GM12874 (cell line): Measurements from ENCODE around the gene DKK3.
A peak's percentile ranks its signal among the peaks of the same experiment; 100 is the strongest.

Source experiments
- TF ChIP-seq, protein P1 (sequence below): IDR thresholded peaks from 2 replicates; pipeline ENCODE4 v1.5.1; 2011; ENCODE audit warnings: low read depth, mild to moderate bottlenecking, control low read depth, low read length, moderate library complexity; ENCODE audit not compliant: insufficient read depth

The DKK3 gene

DNA sequence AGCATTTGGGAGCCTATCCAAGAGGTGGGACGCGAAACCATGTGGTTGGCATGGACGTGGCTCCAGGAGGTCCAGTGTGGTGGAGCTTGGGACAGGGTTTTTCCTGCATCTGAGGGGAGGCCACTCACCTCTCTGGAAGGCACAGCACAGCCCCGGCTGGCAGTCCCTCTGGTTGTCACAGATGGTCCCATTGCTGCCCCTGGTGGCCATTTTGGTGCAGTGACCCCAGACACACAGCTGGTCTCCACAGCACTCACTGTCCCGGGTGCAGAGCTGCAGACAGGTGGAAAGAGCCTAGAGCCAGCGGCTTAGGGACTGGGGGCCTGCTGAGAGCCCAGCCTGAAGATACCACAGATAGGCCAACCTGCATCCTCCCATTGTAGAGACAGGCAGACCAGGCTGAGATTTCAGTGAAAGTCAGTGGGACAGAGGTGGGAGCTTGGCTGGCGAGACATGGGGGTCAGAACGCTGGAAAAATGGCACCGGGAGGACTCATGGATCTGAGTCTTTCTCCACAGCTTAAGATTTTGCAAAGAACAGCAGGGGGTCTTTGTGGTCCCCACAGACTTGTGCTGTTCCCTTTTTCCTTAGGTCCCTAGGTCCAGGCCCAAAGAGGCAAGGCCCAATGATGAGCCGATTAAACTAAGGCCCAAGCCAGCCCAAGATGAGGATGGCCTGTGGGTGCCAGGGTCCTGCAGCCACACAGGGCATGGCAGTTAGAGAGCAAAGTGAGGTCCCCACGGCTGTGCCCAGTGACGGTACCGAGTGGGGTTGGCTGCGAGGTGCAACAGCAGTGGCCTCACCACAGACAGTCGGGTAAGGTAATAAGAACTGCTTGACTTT, 41.4 kb downstream of the DKK3 start:
- TF ChIP-seq, protein P1, sequence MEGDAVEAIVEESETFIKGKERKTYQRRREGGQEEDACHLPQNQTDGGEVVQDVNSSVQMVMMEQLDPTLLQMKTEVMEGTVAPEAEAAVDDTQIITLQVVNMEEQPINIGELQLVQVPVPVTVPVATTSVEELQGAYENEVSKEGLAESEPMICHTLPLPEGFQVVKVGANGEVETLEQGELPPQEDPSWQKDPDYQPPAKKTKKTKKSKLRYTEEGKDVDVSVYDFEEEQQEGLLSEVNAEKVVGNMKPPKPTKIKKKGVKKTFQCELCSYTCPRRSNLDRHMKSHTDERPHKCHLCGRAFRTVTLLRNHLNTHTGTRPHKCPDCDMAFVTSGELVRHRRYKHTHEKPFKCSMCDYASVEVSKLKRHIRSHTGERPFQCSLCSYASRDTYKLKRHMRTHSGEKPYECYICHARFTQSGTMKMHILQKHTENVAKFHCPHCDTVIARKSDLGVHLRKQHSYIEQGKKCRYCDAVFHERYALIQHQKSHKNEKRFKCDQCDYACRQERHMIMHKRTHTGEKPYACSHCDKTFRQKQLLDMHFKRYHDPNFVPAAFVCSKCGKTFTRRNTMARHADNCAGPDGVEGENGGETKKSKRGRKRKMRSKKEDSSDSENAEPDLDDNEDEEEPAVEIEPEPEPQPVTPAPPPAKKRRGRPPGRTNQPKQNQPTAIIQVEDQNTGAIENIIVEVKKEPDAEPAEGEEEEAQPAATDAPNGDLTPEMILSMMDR: peak; percentile 94

DNA sequence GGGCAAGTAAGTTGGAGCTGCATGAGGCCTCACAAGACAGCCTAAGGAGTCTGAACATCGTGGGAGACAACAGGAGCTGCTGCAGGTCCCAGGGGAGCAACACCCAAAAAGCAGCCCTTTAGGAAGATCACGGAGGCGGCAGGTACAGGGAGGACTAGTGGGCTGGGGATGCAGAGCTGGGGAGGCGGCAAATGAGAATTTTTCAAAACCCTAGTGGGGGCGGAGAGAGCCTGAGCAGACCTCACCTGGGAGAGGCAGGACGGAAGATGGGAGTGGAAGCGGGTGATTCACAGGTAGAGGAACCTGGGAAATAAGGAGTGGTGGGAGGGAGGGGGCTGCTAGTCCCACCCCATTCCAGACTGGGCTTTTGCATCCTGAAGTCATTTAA, 42.1 kb downstream of the DKK3 start:
- TF ChIP-seq, protein P1: no peak

DNA sequence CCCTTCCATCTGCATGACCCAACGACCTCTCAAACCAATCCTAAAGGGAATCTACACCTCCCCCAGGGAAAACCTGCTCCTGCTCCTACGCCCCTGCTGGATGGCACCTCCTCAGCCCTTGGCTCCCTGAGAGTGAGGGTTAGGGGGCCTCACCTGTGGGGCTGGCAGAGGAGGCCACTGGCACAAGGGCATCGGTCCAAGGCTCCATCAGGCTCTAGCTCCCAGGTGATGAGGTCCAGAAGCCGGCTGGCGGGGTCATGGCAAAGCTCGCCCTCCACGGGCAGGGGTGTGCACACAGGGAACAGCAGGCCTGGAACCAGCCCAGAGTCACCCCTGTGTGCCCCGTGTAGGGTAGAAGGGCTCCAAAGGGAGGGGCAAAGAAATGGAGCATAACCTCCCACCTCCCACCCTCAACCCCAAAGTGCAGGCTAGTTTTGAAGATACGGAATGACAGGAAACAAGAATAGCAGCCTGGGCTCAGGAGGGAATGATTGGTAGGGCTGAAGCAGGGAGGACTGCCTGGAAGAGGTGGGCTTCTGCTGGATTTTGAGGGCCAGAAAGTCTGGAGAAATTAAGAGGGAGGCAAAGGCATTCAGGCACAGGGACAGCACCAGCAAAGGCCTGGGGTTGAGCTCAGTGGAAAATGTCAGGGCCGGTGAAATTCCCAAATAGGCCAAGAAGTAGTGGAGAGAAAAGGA, 42.6 kb downstream of the DKK3 start:
- TF ChIP-seq, protein P1: no peak

DNA sequence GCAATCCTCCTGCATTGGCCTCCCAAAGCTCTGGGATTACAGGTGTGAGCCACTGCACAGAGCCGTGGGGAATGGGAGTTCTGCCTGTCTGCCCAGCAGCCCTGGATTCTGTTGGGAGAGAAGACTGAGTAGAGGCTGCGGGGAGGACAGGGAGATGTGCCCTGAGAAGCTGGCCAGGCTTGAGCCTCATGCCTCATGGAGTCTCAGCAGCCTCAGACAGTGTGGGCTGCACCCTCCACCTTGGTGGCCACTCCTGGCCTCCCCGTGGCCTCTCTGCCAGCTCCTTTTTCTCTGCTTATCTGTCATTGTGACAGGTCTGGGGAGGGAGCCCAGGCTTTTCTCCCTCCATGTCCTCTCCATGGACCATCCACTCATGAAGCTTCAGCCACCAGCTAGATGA, 43.2 kb downstream of the DKK3 start:
- TF ChIP-seq, protein P1: no peak

DNA sequence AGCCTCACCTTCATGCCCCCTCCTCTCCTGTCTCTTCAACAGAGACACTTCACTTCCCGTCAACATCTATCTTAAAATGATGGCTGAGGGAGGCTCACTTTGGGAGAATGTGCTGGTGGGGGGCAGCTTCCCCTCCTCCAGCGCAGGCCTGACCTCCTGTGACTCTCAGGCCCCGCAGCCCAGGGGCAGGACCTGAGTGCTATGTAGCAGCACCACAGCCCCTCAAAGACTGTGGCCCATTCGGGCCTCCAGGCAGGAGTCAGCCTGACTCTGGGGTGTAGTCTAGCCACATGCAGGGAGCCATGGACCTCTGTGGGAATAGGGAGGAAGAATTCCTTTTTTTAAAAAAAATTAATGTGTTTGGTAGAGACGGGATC, 43.7 kb downstream of the DKK3 start:
- TF ChIP-seq, protein P1: no peak

DNA sequence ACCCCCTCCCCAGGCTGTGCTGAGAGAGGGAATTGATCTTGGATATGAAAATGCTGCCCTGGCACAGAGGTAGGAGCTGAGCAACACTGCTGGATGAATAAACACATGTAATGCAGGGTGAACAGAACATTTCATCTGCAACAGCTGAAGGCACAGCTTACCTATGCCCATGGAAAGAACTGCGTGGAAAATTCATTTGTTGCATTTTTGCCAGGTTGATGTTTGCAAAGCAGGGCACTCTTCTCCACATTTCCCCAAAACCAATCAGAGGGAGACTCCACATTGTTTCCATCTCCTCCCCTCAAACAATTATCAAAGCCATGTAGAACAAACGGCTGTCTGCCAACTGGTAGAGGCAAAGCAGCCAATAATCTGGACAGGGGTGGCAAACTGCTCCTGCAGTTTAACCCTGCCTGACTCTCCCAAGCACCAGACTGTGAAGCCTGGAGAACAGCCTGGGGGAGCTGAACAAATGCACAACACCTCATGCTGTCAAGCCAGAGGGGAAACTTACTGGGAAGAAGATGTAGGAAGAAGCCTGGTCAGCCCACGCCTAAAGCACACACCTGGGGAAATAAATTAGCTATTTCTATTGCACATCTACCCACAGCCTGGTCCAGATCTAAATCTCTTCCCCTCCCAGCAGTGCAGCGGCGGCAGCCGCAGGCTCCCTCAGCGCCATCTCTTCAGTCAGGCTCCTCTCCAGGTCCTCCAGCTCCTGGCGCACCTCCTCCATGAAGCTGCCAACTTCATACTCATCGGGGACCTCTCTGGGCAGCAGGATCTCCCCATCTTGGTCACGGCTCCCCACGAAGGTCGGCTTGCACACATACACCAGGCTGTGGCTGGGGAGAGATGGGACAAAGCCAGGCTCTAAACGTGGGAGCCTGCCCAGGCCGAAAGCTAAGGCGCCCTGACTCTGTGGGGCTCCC, 44.3 kb downstream of the DKK3 start:
- TF ChIP-seq, protein P1: no peak

DNA sequence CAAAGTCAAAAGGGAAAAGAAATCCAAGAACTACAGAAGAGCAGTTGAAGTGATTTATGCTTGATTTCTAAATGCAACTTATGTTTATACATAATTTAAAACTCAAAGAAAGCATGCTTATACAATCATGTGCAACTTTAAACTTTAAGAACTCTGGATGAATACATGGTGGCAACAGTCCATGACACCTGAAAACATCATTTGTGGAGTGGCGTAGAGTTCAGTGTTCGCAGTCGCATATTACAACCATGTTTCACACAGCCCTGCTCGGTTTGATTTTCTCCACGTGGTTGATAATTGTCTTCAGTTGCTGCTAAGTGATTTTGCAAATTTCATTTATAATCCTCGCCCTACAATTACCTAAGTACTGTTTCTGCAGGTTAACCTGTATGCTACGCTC, 45.4 kb downstream of the DKK3 start:
- TF ChIP-seq, protein P1: no peak
